ENCODE measurements around the gene FOXP3.

- TF ChIP-seq CTCF (conservative IDR thresholded peaks at IDR 0.05; ENCODE audit: low read depth, low read length) (no peak), EZH2 (IDR thresholded peaks at IDR 0.05; ENCODE audit: borderline replicate concordance, low read depth, low read length, poor library complexity, severe bottlenecking) (no peak)
Measured at GRCh38 chrX:49227726-49228125, 36.8 kb downstream of the FOXP3 start.

Data from A673 (cell line).